ENCODE results near the gene MLX. TPM values are rescaled to one million over a fixed set of nuclear protein-coding genes. Genes with fewer than 3 reads are reported as not detected.
A peak's percentile ranks its signal among the peaks of the same experiment; 100 is the strongest.

The MLX gene, protein sequence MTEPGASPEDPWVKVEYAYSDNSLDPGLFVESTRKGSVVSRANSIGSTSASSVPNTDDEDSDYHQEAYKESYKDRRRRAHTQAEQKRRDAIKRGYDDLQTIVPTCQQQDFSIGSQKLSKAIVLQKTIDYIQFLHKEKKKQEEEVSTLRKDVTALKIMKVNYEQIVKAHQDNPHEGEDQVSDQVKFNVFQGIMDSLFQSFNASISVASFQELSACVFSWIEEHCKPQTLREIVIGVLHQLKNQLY
- total RNA-seq (2012; rRNA removed) = 38.8 and 46.1 TPM in 2 replicates

DNA sequence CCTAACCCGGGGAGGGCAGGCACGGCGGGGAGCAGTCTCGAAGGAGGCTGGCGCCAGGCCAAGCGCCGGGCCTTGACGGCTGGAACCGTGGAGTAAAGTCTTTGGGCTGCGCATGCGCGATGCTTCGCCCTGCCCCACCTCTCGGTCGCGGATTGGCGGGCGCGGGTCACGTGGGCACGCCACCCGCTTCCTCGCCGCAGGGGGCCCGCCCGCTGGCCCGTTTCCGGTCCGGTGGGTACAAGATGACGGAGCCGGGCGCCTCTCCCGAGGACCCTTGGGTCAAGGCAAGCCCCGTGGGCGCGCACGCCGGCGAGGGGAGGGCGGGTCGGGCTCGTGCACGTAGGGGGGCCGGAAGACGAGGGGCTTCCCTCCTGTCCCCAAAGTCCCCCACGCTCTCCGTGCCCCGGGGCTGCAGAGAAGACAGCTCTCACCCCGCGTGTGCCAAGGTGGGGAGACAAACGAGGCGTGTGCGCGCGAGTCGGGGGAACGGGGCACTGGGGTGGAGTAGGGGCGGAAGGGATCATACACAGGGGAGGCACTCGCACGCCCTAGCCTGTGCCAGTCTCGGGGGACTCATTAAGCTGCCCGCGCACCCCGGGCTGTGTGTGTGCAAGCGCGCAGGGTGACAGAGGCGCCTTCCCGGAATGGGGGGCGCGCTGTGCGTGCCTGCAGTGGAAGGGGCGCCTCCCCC lies at the start of gene MLX:
TSS of gene MLX (plus strand) at position 218 of the 691 bp plus-strand sequence. CDS start at position 243, 25 bp downstream.
- Histone ChIP-seq H3K9me3 (replicated peaks; ENCODE audit: low read length) (no peaks in the 10 kb centered on the region), H3K4me3 (ENCODE audit: low read length) (peak within 1 kb of the TSS; percentile 92), H3K4me1 (ENCODE audit: control insufficient read depth, insufficient read depth, low read length) (peaks cover 41% of the 10 kb centered on the region), H3K36me3 (ENCODE audit: insufficient read depth, low read length) (peaks cover 63% of the 10 kb centered on the region), H3K4me2 (ENCODE audit: low read length) (peak within 1 kb of the TSS; percentile 94), H3K9ac (ENCODE audit: low read depth, low read length) (peak within 1 kb of the TSS; percentile 89), H3K27me3 (ENCODE audit: control insufficient read depth, insufficient read depth, low read length) (no peaks in the 10 kb centered on the region)

DNA sequence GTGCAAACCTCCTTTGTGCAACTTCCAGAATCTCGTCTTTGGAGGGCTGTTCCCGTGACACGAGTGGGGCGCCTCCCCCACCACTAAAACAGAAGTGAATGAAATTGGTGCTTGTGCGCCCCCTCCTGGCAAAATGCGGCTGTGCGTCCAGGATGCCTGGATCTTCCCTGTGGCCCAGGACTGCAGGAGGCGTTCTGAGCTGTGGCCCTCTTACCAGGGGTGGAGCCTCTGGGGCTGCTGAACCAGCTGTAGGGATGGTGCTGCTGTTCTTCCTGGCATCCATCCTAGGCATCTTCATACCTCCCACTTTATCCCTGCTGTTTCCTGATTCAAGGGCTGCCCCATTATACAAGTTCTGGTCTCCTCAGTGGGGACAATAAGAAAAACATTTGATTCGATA lies 49.4 kb upstream of the MLX start:
- H3K4me2 ChIP-seq (ENCODE audit: low read length) = peak overlapping the region; percentile 72
- no peaks in the 10 kb centered on the region for H3K9me3 ChIP-seq (replicated peaks; ENCODE audit: low read length)
- peaks cover 17% of the 10 kb centered on the region for H3K36me3 ChIP-seq (ENCODE audit: insufficient read depth, low read length)
- H3K27me3 ChIP-seq (ENCODE audit: control insufficient read depth, insufficient read depth, low read length) = no peaks in the 10 kb centered on the region
- H3K9ac ChIP-seq (ENCODE audit: low read depth, low read length) = peak overlapping the region; percentile 77
- H3K4me3 ChIP-seq (ENCODE audit: low read length) = no peak overlapping the region
- H3K4me1 ChIP-seq (ENCODE audit: control insufficient read depth, insufficient read depth, low read length) = peaks cover 54% of the 10 kb centered on the region

DNA sequence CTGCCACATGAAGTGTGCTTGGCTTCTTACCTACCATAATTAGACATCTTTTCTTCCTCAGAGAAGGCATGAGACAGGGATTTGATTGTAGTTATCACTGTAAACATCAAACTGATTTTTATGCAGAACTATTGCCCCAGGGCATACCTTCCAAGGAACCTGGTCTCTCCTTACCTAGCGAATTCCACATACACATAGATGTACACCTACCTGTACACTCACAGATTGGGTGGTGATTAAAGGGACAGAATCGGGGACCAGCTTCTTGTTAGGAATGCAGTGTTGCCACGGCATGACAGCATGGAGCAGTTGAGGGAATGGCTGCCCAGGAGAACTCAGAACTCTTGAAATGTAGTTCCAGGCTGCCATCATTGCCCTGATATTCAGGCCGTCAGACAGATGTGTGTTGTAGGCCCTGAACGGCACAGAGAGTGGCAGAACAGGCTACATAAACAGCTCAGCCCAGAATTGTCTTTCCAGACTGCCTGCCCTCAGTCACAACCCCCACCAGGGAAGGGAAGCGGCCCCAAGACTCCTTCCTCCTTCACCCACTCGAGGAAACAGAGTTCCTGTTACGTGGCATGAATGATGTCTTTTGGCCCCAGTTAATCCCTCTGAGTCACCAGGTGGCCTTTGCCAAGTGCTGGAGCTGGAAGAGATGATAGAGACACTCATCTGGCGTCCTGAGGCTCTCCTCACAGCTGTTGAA lies 48.7 kb upstream of the MLX start:
- peak overlapping the region; percentile 72 for H3K4me2 ChIP-seq (ENCODE audit: low read length)
- peak overlapping the region; percentile 82 for H3K9ac ChIP-seq (ENCODE audit: low read depth, low read length)
- H3K36me3 ChIP-seq (ENCODE audit: insufficient read depth, low read length) = peaks cover 17% of the 10 kb centered on the region
- H3K4me1 ChIP-seq (ENCODE audit: control insufficient read depth, insufficient read depth, low read length) = peaks cover 58% of the 10 kb centered on the region
- H3K27me3 ChIP-seq (ENCODE audit: control insufficient read depth, insufficient read depth, low read length) = no peaks in the 10 kb centered on the region
- H3K9me3 ChIP-seq (replicated peaks; ENCODE audit: low read length) = no peaks in the 10 kb centered on the region
- H3K4me3 ChIP-seq (ENCODE audit: low read length) = peak overlapping the region; percentile 9

DNA sequence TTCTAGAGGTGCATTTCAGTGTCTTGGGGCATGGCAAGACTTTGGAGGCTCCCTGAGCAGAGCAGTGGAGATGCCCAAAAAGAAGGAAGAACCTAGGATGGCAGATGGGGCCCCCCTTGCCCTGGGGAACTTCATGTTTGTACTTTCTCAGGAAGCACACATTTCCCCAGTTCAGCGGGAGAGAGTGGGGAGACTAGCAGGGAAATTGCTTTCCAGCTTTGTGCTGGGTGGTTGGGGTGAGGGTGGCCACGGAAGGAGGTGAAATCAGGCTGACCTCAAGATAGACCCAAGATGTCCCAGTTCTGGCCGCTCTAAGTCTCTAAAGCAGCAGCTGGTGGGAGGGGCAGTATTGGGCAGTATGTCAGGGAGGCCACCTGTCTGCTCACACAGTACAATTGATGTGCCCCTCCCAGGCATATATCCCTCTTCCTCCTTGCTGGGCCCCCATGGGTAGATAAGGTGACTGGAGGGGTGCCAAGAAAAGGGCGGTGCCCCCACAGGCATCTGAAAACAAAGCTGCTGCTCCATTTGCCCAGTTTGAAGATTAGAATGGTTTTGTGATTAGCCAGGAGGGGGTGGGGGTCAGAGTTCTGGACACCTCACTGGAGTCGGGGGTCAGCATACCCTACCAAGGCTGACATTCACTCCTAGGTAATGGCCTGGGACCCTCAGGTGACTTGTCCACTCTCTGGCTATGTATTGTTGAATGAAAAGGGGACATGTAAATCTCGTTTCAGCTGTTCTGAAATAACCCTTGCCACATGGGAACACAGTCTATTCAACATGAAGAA lies 48.0 kb upstream of the MLX start:
- Histone ChIP-seq H3K4me2 (ENCODE audit: low read length) (peak overlapping the region; percentile 72), H3K27me3 (ENCODE audit: control insufficient read depth, insufficient read depth, low read length) (no peaks in the 10 kb centered on the region), H3K9ac (ENCODE audit: low read depth, low read length) (peak overlapping the region; percentile 82), H3K4me3 (ENCODE audit: low read length) (peak overlapping the region; percentile 22), H3K36me3 (ENCODE audit: insufficient read depth, low read length) (peaks cover 14% of the 10 kb centered on the region), H3K4me1 (ENCODE audit: control insufficient read depth, insufficient read depth, low read length) (peaks cover 58% of the 10 kb centered on the region), H3K9me3 (replicated peaks; ENCODE audit: low read length) (no peaks in the 10 kb centered on the region)

DNA sequence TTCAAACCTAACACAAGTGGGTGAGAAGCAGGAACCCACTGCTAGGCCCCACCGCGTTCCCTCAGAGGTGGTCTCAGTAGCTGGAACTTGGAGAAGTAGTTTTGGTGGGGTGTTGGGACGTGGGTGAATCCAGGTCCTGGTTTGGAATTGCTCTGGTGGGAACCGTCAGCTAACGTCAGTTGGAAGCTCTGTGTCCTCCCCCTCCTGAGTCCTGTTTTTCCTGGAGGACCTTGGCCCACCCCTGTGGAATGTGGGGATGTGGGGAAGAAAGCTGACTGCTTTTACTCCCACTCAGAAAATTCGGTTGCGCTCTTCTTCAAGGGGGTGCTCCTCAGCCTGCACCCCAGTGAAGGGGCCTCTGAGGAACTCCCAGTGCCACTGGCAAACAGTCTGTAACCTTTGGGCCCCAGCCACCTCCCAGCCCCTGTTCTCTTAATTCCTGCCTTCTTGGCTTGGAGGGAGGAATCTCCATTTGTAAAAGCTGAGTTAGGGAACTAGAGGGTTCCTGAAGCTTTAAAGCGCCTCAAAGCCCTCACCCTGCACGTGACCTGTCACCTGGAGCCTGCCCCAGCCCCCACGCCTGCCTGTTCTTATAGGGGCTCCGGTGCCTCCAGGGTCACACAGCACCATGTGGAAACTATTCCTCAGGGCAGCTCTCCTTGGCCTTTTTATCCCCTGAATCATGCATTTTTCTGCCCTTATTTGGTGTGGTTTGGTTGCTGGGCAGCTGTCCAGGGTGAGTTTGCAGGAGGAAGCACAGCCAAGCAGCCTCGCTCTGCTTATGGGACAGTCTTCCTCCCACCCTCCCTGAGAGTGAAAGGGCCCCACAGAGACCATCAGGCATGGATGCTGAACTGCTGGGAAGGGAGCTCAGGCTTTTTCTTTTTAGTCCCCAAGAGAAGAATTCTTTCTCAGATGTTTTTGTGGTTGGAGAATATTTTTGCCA lies 47.1 kb upstream of the MLX start:
- peaks cover 8% of the 10 kb centered on the region for H3K36me3 ChIP-seq (ENCODE audit: insufficient read depth, low read length)
- peak overlapping the region; percentile 82 for H3K9ac ChIP-seq (ENCODE audit: low read depth, low read length)
- no peaks in the 10 kb centered on the region for H3K27me3 ChIP-seq (ENCODE audit: control insufficient read depth, insufficient read depth, low read length)
- peaks cover 58% of the 10 kb centered on the region for H3K4me1 ChIP-seq (ENCODE audit: control insufficient read depth, insufficient read depth, low read length)
- peak overlapping the region; percentile 72 for H3K4me2 ChIP-seq (ENCODE audit: low read length)
- peak overlapping the region; percentile 21 for H3K4me3 ChIP-seq (ENCODE audit: low read length)
- no peaks in the 10 kb centered on the region for H3K9me3 ChIP-seq (replicated peaks; ENCODE audit: low read length)

DNA sequence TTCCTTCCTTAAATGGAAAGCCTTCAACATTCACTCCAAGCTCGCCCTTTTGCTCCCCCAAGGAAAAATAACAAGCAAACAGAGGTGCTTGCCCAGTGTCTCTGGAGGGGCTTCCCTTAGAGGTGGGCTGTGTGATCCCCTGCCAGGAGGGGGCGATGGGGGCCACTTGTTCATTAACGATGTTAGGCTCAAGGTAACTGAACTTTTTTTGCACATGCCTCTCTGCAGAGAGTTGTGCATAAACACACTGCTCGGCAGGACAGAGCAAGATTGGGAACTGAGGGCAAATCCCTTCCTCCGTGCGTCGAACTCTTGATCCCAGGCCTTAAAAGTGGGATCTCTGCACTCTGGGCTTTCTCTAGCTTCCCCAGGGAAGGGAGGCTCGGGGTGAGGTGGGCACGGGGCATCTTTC lies 46.4 kb upstream of the MLX start:
- Histone ChIP-seq H3K36me3 (ENCODE audit: insufficient read depth, low read length) (peaks cover 7% of the 10 kb centered on the region), H3K4me3 (ENCODE audit: low read length) (peak overlapping the region; percentile 11), H3K9me3 (replicated peaks; ENCODE audit: low read length) (no peaks in the 10 kb centered on the region), H3K4me1 (ENCODE audit: control insufficient read depth, insufficient read depth, low read length) (peaks cover 64% of the 10 kb centered on the region), H3K9ac (ENCODE audit: low read depth, low read length) (peak overlapping the region; percentile 82), H3K4me2 (ENCODE audit: low read length) (peak overlapping the region; percentile 51), H3K27me3 (ENCODE audit: control insufficient read depth, insufficient read depth, low read length) (no peaks in the 10 kb centered on the region)

DNA sequence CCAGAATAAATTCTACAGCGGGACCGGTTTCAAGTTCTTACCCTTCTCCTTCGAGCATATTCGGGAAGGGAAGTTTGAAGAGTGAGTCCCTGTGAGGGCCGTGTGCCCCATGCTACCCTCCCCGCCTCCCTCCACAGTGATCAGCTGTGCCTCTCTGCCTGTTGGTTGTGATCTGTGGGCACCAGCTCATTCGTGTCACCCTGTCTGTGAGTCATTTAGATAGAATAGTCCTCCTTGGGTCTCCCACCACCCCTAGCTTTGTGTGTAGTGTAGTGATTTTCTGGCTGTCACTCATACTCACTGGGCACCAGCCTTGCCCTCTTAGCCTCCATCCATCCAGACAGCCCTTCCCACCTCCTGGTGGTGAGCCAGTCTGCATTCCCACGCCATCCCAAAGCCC lies 45.9 kb upstream of the MLX start:
- H3K27me3 ChIP-seq (ENCODE audit: control insufficient read depth, insufficient read depth, low read length) = no peaks in the 10 kb centered on the region
- H3K4me1 ChIP-seq (ENCODE audit: control insufficient read depth, insufficient read depth, low read length) = peaks cover 65% of the 10 kb centered on the region
- H3K9ac ChIP-seq (ENCODE audit: low read depth, low read length) = peak overlapping the region; percentile 82
- H3K4me3 ChIP-seq (ENCODE audit: low read length) = no peak overlapping the region
- H3K36me3 ChIP-seq (ENCODE audit: insufficient read depth, low read length) = peaks cover 7% of the 10 kb centered on the region
- H3K9me3 ChIP-seq (replicated peaks; ENCODE audit: low read length) = no peaks in the 10 kb centered on the region
- H3K4me2 ChIP-seq (ENCODE audit: low read length) = peak overlapping the region; percentile 51

DNA sequence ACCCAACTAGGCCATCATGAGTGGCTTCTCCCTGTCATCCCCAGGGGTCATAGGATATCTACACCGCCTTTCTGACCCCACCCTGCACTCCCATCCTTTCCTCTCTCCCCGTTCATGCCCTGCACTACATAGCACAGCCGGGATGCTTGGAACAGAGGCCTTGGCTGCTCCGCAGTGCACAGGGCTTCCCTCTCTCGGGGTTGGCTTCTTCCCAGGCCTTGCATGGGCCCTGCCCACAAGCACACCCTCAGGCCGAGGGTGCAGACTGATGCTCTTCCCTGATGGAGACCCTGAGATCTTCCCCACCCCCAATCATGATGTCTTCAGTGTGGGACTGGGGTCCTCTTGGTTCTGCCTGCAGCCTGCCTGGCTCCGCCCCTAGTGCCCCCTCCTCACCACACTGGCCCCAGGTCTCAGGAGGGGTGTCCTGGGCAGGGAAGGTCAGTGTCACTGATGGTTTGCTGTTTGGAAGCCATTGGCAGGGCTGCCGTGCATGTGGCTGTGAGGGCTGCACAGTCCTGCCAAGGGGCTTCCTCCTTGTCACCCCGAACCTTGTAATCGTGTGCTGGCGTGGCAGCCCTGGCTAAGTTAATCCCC lies 45.1 kb upstream of the MLX start:
- peaks cover 7% of the 10 kb centered on the region for H3K36me3 ChIP-seq (ENCODE audit: insufficient read depth, low read length)
- H3K4me3 ChIP-seq (ENCODE audit: low read length) = peak overlapping the region; percentile 17
- peak overlapping the region; percentile 82 for H3K9ac ChIP-seq (ENCODE audit: low read depth, low read length)
- peak overlapping the region; percentile 42 for H3K4me2 ChIP-seq (ENCODE audit: low read length)
- H3K27me3 ChIP-seq (ENCODE audit: control insufficient read depth, insufficient read depth, low read length) = no peaks in the 10 kb centered on the region
- H3K9me3 ChIP-seq (replicated peaks; ENCODE audit: low read length) = no peaks in the 10 kb centered on the region
- H3K4me1 ChIP-seq (ENCODE audit: control insufficient read depth, insufficient read depth, low read length) = peaks cover 68% of the 10 kb centered on the region

DNA sequence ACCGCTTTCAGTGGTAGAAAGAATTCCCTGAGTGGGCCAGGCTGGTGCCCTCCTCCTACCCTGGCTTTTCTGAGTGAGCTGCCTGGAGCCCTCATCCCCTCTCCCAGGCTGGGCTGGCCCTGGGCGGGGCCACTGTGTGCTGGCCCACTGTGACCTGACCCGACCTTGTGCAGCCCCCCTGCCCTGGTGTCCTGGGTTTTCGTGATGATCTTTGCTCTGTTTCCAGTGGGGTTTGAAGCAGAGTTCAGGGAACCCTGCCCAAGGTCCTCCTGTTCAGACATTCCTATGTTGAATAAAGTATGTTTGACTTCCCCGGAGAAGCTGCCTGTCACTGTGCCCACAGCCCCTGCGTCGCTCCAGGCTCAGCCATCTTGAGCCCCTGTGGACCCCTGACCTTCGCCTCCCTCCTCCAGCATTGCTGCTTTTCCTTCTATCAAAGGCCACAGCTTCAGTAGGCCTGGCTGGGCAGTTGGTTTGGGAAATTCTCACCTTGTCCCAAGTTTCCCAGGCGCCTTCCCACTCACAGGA lies 44.6 kb upstream of the MLX start:
- H3K4me1 ChIP-seq (ENCODE audit: control insufficient read depth, insufficient read depth, low read length) = peaks cover 68% of the 10 kb centered on the region
- H3K9me3 ChIP-seq (replicated peaks; ENCODE audit: low read length) = no peaks in the 10 kb centered on the region
- H3K9ac ChIP-seq (ENCODE audit: low read depth, low read length) = peak overlapping the region; percentile 82
- H3K27me3 ChIP-seq (ENCODE audit: control insufficient read depth, insufficient read depth, low read length) = no peaks in the 10 kb centered on the region
- peak overlapping the region; percentile 42 for H3K4me2 ChIP-seq (ENCODE audit: low read length)
- peaks cover 7% of the 10 kb centered on the region for H3K36me3 ChIP-seq (ENCODE audit: insufficient read depth, low read length)
- H3K4me3 ChIP-seq (ENCODE audit: low read length) = no peak overlapping the region

DNA sequence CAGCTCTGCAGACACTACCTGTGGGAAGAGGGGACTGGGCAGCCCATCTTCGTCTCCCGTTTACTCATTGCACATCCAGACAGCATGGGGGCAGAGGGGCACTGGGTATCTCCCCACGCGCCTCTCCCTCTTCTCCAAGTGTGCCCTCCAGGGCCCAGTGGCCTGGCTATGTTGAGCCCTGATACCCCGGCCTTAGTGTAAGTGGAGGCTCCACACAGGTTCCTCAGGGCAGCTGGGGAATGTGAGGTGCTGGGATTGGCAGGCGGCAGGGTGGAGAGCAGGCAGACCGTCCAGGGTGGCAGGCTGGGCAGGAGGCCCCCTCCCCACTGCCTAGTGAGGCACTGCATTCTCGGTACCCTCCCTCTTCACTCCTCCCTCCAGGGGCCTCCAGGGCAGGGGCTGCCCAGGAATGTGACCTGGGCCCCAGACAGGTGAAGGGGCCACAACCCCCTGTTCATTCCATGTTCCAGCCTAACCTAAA lies 44.1 kb upstream of the MLX start:
- Histone ChIP-seq H3K4me3 (ENCODE audit: low read length) (no peak overlapping the region), H3K4me1 (ENCODE audit: control insufficient read depth, insufficient read depth, low read length) (peaks cover 63% of the 10 kb centered on the region), H3K4me2 (ENCODE audit: low read length) (no peak overlapping the region), H3K27me3 (ENCODE audit: control insufficient read depth, insufficient read depth, low read length) (no peaks in the 10 kb centered on the region), H3K9me3 (replicated peaks; ENCODE audit: low read length) (no peaks in the 10 kb centered on the region), H3K9ac (ENCODE audit: low read depth, low read length) (no peak overlapping the region), H3K36me3 (ENCODE audit: insufficient read depth, low read length) (peaks cover 7% of the 10 kb centered on the region)

All from skeletal muscle satellite cell (primary cell).